ENCODE data around the gene DNAJB12.

The DNAJB12 gene

GRCh38 chr10:72283131-72283530 is 71.6 kb downstream of the DNAJB12 start:
- H3K9ac ChIP-seq = no peak overlapping the region
- no peak overlapping the region for H3K4me3 ChIP-seq (ENCODE audit: low read depth, low read length)

More at GRCh38 chr10:72283131-72283530, 71.6 kb downstream of the DNAJB12 start:
- Histone ChIP-seq H3K4me1 (peaks cover 4% of the 10 kb centered on the region), H2AFZ (no peak overlapping the region), H3K36me3 (ENCODE audit: control insufficient read depth, insufficient read depth, low read length) (no peaks in the 10 kb centered on the region), H3K4me2 (ENCODE audit: low read length) (no peak overlapping the region), H3K9me3 (ENCODE audit: control insufficient read depth, low read length) (no peaks in the 10 kb centered on the region), H3K27me3 (ENCODE audit: control insufficient read depth, insufficient read depth, low read length) (no peaks in the 10 kb centered on the region), H3K27ac (no peak overlapping the region), H3K79me2 (no peaks in the 10 kb centered on the region)
- TF ChIP-seq CTCF (IDR thresholded peaks at IDR 0.05) = no peak
